Coronary artery (tissue), 2 donors: ENCODE data around the gene PLPP3.

Experiments
- DNase-seq: peaks from one replicate; pipeline ENCODE4 v3.0.0-alpha.2; 2017; ENCODE audit warnings: low spot score
- H3K27ac ChIP-seq, 2 donors: fragments of 200-600 bp; sonication (generic); one replicate each; pipeline ENCODE4 v1.5.1; 2016 to 2019
- H3K4me3 ChIP-seq: fragments of 200-600 bp; sonication (generic); 2 replicates; pipeline ENCODE4 v1.5.1; 2016; ENCODE audit warnings: mild to moderate bottlenecking, moderate library complexity
- TF ChIP-seq, protein P1 (sequence below): fragments of 200-600 bp; sonication (generic); IDR thresholded peaks from one replicate; pipeline ENCODE4 v1.5.1; 2019; ENCODE audit warnings: antibody characterized with exemption

Gene PLPP3

DNA sequence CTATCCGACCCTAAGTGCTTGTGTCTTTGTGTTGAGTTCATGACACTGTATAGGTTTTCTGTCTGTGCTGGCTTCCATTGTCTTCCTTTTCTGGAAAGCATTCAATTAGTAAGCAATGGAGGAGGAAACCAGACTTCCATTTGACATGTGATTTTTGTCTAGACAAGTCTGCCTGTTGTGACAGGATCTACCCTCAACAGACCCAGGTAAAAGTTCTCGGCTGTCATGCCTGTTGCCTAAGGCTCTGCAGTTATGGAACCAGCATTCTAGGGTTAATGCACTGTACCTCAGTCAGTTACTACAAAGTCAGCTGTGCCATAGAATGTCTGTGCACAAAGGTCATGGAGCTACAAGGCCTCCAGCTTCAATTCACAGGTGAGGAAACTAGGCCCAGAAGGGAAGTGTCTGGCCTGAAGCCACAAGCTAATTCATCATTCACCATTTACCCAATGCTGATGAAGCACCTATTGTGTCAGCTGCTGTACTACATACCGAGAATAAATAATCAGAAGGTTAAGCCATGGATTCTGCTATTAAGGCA, 72.3 kb downstream of the PLPP3 start:
- Histone ChIP-seq H3K4me3 (no peak overlapping the region), H3K27ac (peak overlapping the region in 1 of 2 donors; percentile 17)
- TF ChIP-seq, protein P1, sequence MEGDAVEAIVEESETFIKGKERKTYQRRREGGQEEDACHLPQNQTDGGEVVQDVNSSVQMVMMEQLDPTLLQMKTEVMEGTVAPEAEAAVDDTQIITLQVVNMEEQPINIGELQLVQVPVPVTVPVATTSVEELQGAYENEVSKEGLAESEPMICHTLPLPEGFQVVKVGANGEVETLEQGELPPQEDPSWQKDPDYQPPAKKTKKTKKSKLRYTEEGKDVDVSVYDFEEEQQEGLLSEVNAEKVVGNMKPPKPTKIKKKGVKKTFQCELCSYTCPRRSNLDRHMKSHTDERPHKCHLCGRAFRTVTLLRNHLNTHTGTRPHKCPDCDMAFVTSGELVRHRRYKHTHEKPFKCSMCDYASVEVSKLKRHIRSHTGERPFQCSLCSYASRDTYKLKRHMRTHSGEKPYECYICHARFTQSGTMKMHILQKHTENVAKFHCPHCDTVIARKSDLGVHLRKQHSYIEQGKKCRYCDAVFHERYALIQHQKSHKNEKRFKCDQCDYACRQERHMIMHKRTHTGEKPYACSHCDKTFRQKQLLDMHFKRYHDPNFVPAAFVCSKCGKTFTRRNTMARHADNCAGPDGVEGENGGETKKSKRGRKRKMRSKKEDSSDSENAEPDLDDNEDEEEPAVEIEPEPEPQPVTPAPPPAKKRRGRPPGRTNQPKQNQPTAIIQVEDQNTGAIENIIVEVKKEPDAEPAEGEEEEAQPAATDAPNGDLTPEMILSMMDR: no peak
- no peak for DNase-seq

DNA sequence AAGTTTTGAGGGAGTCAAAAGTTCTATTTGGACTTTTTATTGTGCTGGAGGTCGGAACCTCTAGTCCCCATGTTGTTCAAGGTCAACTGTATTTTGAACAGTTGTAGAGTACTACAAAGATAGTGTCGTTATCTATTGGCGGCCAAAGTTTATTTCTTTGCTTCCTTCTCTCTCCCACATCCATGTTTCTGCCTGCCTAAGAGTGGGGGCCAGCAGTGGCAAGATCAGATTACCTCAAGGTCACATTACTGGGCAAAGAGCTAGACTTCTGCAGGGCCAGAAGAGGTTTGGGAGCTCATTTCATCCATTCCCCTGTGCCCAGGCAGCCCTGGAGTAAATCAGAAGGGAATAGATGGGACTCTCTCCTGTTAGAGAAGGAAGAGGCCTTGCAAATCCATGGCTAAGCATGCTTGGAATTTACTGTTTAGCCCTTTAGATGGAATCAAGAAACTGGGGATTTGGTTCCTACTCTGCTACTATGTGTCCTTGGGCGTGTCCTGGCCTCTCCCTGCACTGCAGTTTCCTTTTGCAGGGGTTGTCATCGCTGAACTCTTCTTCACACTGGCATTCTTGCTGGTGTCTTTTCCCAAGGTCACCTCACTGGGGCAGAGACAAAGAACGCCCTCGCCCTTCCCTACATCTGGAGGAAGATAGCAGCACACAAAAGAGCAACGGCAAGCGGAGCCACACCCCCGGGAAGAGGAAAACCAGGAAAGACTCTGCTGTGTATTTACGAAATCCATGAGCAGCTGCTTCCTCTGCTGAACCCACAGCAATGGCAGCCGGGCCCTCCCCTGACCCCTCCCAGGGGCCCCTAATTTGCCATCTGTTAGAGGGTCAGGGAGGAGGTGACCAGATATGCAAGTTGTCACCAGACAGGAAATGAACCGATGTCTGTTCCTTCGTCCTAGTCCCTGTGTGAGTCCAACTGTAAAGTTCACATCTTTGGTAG, 73.3 kb downstream of the PLPP3 start:
- no peak for DNase-seq
- H3K27ac ChIP-seq: peak overlapping the region in 1 of 2 donors; percentile 17
- no peak overlapping the region for H3K4me3 ChIP-seq
- TF ChIP-seq, protein P1: no peak

DNA sequence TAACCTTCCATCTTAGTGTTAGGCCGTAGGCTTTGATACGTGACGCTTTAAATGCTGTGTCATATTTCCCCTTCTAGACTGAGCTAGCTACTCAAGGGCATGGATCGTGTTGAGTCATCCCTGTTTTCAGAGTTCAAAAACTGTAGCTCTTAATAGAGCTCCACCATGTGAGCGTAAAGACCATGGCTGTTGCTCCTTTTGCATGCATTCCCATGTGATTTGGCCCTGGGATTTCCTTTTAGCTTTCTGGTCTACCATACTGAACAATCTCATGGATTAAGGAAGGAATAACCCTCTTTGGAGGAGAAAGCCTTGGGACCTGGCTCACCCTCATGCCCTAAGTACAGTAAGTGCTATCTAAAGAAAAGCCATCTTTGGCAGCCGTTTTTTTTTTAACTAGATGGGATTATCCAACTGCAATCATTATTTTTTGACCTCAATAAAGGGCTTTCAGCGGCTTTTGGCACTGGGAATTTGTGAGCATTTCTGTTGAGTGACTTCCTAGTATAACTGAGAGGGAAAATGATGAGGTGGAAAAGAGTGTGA, 76.6 kb downstream of the PLPP3 start:
- TF ChIP-seq, protein P1: no peak
- Histone ChIP-seq H3K4me3 (no peak overlapping the region), H3K27ac (peak overlapping the region in 1 of 2 donors; percentile 24)
- no peak for DNase-seq

DNA sequence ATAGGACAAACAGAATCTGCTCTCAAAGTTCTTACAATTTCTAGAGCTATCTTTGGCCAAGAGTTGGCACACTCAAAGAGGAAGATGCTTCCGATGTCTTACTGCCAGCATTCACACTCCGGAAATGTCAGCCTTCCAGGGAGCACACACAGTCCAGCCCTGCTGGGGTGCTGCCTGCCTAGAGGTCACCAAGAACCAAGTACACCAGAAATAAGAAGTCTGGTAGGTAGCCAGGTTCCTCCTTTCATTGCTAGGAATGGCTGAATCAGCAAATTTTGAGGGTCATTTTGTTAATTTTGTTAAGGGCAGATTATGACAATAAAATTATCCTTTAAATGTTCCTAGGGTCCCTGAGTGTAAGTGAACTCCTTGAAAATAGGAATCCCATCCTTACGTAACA, 77.5 kb downstream of the PLPP3 start:
- H3K27ac ChIP-seq: no peak overlapping the region
- TF ChIP-seq, protein P1: no peak
- no peak overlapping the region for H3K4me3 ChIP-seq
- no peak for DNase-seq

DNA sequence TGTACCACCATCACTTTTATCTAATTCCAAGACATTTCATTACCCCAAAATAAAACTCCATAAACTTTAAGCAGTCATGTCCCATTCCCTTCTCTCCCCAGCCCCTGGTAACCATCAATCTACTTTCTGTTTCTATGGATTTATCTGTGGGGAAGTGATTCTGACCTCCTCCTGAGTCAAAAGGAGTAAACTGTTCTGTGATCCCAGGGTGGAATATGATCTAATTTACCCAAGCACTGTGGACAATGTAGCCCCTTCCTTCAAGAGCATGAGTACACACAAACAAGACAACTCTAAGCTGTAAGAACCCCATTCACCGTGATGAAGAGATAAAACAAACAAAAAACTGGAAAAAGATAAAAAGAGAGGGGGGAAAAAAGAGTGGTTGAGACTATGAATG, 77.9 kb downstream of the PLPP3 start:
- Histone ChIP-seq H3K4me3 (no peak overlapping the region), H3K27ac (no peak overlapping the region)
- TF ChIP-seq, protein P1: no peak
- DNase-seq: no peak

DNA sequence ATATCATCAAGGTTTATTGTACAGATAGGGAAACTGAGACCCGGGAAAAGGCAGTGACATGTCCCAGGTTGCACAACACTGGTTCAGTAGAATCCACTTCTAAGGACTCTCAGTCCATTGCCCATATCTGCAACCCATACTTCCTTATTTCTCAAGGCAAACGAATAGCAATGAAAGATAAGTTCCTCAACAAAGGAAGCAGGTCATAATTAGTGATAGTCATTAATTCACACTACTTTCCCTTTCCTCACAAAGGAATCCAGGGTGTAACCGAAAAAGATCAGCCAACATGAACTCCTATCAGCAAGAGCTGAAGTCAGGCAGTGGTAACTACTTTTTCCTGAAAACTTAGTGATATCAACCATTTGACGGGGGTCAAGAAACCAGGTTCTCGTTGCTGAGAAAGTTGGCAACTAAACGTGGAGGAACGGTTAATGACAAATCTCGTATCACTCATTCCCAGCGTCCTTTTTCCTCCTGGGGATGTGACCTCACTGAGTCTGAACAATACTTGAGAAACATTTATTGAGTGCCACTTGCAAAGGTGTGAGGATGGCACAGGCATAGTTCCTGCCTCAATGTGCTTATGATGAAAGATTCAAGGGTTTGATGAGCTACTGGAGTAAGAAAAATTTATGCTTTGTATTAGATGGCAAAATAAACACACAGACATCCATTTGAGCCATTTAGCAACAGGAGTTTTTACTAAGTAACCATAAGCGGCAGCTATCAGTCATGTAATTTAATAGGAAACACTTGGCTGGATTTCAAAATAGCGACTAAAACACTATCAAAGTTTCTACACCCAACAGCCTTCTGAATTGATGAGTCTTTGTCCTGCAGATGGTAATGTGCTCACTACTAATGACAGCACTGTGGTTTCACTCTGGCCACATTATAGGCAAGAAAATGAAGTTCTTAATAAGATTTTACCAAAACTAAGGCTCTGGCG, 82.3 kb downstream of the PLPP3 start:
- TF ChIP-seq, protein P1: no peak
- no peak overlapping the region for H3K4me3 ChIP-seq
- no peak for DNase-seq
- peak overlapping the region in 1 of 2 donors; percentile 11 for H3K27ac ChIP-seq
